Stimulated activated CD4-positive, alpha-beta T cell treated with anti-CD3 and anti-CD28 coated beads, Interleukin-4, amount 100 ng/mL, for 1 hour (primary cell): ENCODE measurements around the gene NBPF11.
"Not testable (repeated sequence)": the region's sequence is repeated elsewhere in the genome, so short reads cannot be mapped to it uniquely, and the experiment has no call there.

Experiments
- DNase-seq: peaks from one replicate; pipeline ENCODE4 v3.0.0-alpha.2; 2020

NBPF11 gene

GRCh38 chr1:148151911-148152656 lies at the start of gene NBPF11:
NBPF11 (minus strand) TSS chr1:148152281; CDS start chr1:148127003, 25,278 bp downstream.
- DNase-seq: peak; percentile 81

GRCh38 chr1:148197396-148197795 lies 45.3 kb upstream of the NBPF11 start:
- DNase-seq: not testable (repeated sequence)

- DNase-seq: not testable (repeated sequence)
These were observed 44.9 kb upstream of the NBPF11 start for GRCh38 chr1:148196949-148197348.

- not testable (repeated sequence) for DNase-seq
These were observed 43.0 kb upstream of the NBPF11 start for GRCh38 chr1:148195115-148195514.

GRCh38 chr1:148188768-148189167 lies 36.7 kb upstream of the NBPF11 start:
- not testable (repeated sequence) for DNase-seq

- DNase-seq: not testable (repeated sequence)
These were observed 26.6 kb upstream of the NBPF11 start for GRCh38 chr1:148178682-148179081.

- DNase-seq: not testable (repeated sequence)
These were observed 23.3 kb upstream of the NBPF11 start for GRCh38 chr1:148175414-148175813.

- not testable (repeated sequence) for DNase-seq
These were observed 19.9 kb upstream of the NBPF11 start for GRCh38 chr1:148171995-148172394.

- DNase-seq: no peak
These were observed 14.7 kb upstream of the NBPF11 start for GRCh38 chr1:148166558-148167492.

GRCh38 chr1:148162363-148162762 lies 10.3 kb upstream of the NBPF11 start:
- no peak for DNase-seq

GRCh38 chr1:148161053-148161901 lies 9.2 kb upstream of the NBPF11 start:
- no peak for DNase-seq

GRCh38 chr1:148160343-148161052 lies 8.4 kb upstream of the NBPF11 start:
- no peak for DNase-seq

GRCh38 chr1:148160048-148160342 lies 7.9 kb upstream of the NBPF11 start:
- DNase-seq: no peak

GRCh38 chr1:148158341-148159003 lies 6.4 kb upstream of the NBPF11 start:
- no peak for DNase-seq

- not testable (repeated sequence) for DNase-seq
These were observed 5.7 kb upstream of the NBPF11 start for GRCh38 chr1:148157803-148158202.

GRCh38 chr1:148155494-148156275 lies 3.6 kb upstream of the NBPF11 start:
- DNase-seq: not testable (repeated sequence)

GRCh38 chr1:148152795-148153194 lies 714 bp upstream of the NBPF11 start:
- not testable (repeated sequence) for DNase-seq

- peak; percentile 22 for DNase-seq
These were observed 686 bp downstream of the NBPF11 start for GRCh38 chr1:148151371-148151819.

- DNase-seq: not testable (repeated sequence)
These were observed 1.1 kb downstream of the NBPF11 start for GRCh38 chr1:148150945-148151344.

GRCh38 chr1:148150014-148150413 lies 2.1 kb downstream of the NBPF11 start:
- DNase-seq: not testable (repeated sequence)
